B cell (primary cell): Measurements from ENCODE around the gene KAZN. TPM values are rescaled to one million over a fixed set of nuclear protein-coding genes. Genes with fewer than 3 reads are reported as not detected.

ENCODE experiments used
- ATAC-seq: fragments of 200-7000 bp; cut with Tn5 transposase; one replicate; pipeline ENCODE4 v1.10.0; 2021; ENCODE audit warnings: low read depth, mild to moderate bottlenecking, moderate number of reproducible peaks, moderate library complexity
- CTCF ChIA-PET: fragments of 350-600 bp; sonication (Branson Sonifier 250); formaldehyde crosslinking; loops from one replicate; lab custom pipeline; 2021; ENCODE audit warnings: antibody characterized with exemption, inconsistent platforms; lab: Charles Lee
- POLR2A ChIA-PET: fragments of 350-600 bp; sonication (Branson Sonifier 250); formaldehyde crosslinking; loops from one replicate; lab custom pipeline; 2021; ENCODE audit warnings: antibody characterized with exemption; lab: Charles Lee
- DNase-seq: peaks from one replicate; pipeline ENCODE4 v3.0.0; 2013
- H2AFZ ChIP-seq: 2 replicates; pipeline ENCODE4 v1.6.1; 2012; ENCODE audit warnings: mild to moderate bottlenecking, low read depth, low read length; ENCODE audit not compliant: insufficient read depth, poor library complexity, severe bottlenecking
- H3K27ac ChIP-seq, 2 donors: 1 replicate in 1 of 2; 2 replicates in 1 of 2; pipeline ENCODE4 v1.5.1; 2012 to 2013; ENCODE audit warnings: low read length in 2 of 2, mild to moderate bottlenecking in 2 of 2, moderate library complexity in 1 of 2
- H3K27me3 ChIP-seq, 4 experiments: fragments of 200-600 bp in 1 of 4; sonication (generic) in 1 of 4; replicated peaks in 1 of 4; 1 replicate in 2 of 4; 2 replicates in 2 of 4; pipeline versions ENCODE4 v1.6.1 to v1.7.0; 2013 to 2016; ENCODE audit warnings: low read length in 3 of 4, mild to moderate bottlenecking in 2 of 4, mixed read lengths in 1 of 4, moderate library complexity in 1 of 4; ENCODE audit not compliant: insufficient read depth in 4 of 4, control insufficient read depth in 3 of 4; ENCODE audit errors: control extremely low read depth in 1 of 4
- H3K36me3 ChIP-seq, 2 experiments: replicated peaks in 1 of 2; 1 replicate in 1 of 2; 2 replicates in 1 of 2; pipeline versions ENCODE4 v1.6.1 to v1.7.1; 2013; ENCODE audit warnings: low read length in 1 of 2; ENCODE audit not compliant: insufficient read depth in 2 of 2, control insufficient read depth in 1 of 2; ENCODE audit errors: control extremely low read depth in 1 of 2, extremely low read depth in 1 of 2
- H3K4me1 ChIP-seq, 2 donors: fragments of 200-600 bp in 1 of 2; sonication (generic) in 1 of 2; 1 replicate in 1 of 2; 2 replicates in 1 of 2; pipeline versions ENCODE4 v1.5.1 to v1.6.1; 2013 to 2017; ENCODE audit warnings: low read length in 2 of 2; ENCODE audit not compliant: control insufficient read depth in 2 of 2, insufficient read depth in 2 of 2
- H3K4me2 ChIP-seq: replicated peaks from 2 replicates; pipeline ENCODE3; 2012; ENCODE audit warnings: mild to moderate bottlenecking, low read depth, low read length; ENCODE audit not compliant: poor library complexity, severe bottlenecking
- H3K4me3 ChIP-seq, 5 experiments: fragments of 200-600 bp in 1 of 5; sonication (generic) in 1 of 5; 1 replicate in 3 of 5; 2 replicates in 2 of 5; pipeline versions ENCODE4 v1.5.1 to v1.7.0; 2011 to 2016; ENCODE audit warnings: low read length in 4 of 5, mild to moderate bottlenecking in 4 of 5, low read depth in 2 of 5, control low read depth in 1 of 5, moderate library complexity in 1 of 5; ENCODE audit not compliant: insufficient read depth in 1 of 5; ENCODE audit errors: control extremely low read depth in 1 of 5, extremely low read depth in 1 of 5
- H3K79me2 ChIP-seq: fragments of 200-600 bp; sonication (generic); one replicate; pipeline ENCODE4 v1.6.0; 2016; ENCODE audit warnings: low read length; ENCODE audit not compliant: control insufficient read depth, insufficient read depth
- H3K9ac ChIP-seq: fragments of 200-600 bp; sonication (generic); 2 replicates; pipeline ENCODE4 v1.6.1; 2017; ENCODE audit warnings: mild to moderate bottlenecking, low read length, moderate library complexity
- H3K9me3 ChIP-seq, 3 donors: one replicate each; pipeline versions ENCODE4 v1.6.1 to v1.7.1; 2013; ENCODE audit warnings: low read length in 2 of 3; ENCODE audit not compliant: control insufficient read depth in 2 of 3, insufficient read depth in 1 of 3; ENCODE audit errors: control extremely low read depth in 1 of 3
- H4K20me1 ChIP-seq: 2 replicates; pipeline ENCODE4 v1.6.0; 2012; ENCODE audit warnings: mild to moderate bottlenecking, low read length; ENCODE audit not compliant: insufficient read depth, control insufficient read depth, poor library complexity, severe bottlenecking
- H3K27ac Mint-ChIP-seq: one replicate; pipeline ENCODE4 v1.8.0; 2021; ENCODE audit warnings: mixed read lengths
- H3K27me3 Mint-ChIP-seq: one replicate; pipeline ENCODE4 v1.8.0; 2021; ENCODE audit warnings: mixed read lengths
- H3K4me1 Mint-ChIP-seq: one replicate; pipeline ENCODE4 v1.8.0; 2021; ENCODE audit warnings: mixed read lengths
- H3K4me3 Mint-ChIP-seq: one replicate; pipeline ENCODE4 v1.8.0; 2021; ENCODE audit warnings: mixed read lengths
- H3K9me3 Mint-ChIP-seq: one replicate; pipeline ENCODE4 v1.8.0; 2022; ENCODE audit warnings: mixed read lengths; ENCODE audit not compliant: insufficient read depth
- CTCF ChIP-seq: fragments of 200-600 bp; IDR thresholded peaks from one replicate; pipeline ENCODE4 v1.8.0; 2022; ENCODE audit warnings: antibody characterized with exemption, mild to moderate bottlenecking
- EZH2 ChIP-seq: IDR thresholded peaks from 2 replicates; pipeline ENCODE4 v1.6.1; 2012; ENCODE audit warnings: borderline replicate concordance, low read depth, mild to moderate bottlenecking, moderate library complexity, low read length; ENCODE audit not compliant: insufficient read depth, poor library complexity, severe bottlenecking
- WGBS: methylation state at CpG from one replicate; pipeline ENCODE4 v1.1.5; 2013; ENCODE audit warnings: missing lambda C conversion rate; ENCODE audit not compliant: insufficient coverage; 5-methylcytosine and 5-hydroxymethylcytosine counted together
- intact Hi-C: fragments of 100-400 bp; cut with micrococcal nuclease; formaldehyde crosslinking; loops from one replicate; pipeline ENCODE4 v1.10.0; 2022
- polyA plus RNA-seq: library from polyadenylated mRNA; depleted of rRNA; stranded (reverse); fragments of >200 nt; gene quantifications from 2 replicates; pipeline ENCODE4 v1.2.3, GENCODE V29; 2012
- total RNA-seq, 2 donors: library from RNA; stranded (reverse); fragments of 120-200 nt in 1 of 2; gene quantifications; 1 replicate in 1 of 2; 2 replicates in 1 of 2; pipeline versions ENCODE4 v1.2.3 to v1.2.4, GENCODE V29; 2013 to 2022

Gene KAZN
- total and polyA plus RNA-seq, 2 donors (not counting 1 experiment from before 2014, with no cell fraction given): 0.13 to 0.39 TPM

DNA sequence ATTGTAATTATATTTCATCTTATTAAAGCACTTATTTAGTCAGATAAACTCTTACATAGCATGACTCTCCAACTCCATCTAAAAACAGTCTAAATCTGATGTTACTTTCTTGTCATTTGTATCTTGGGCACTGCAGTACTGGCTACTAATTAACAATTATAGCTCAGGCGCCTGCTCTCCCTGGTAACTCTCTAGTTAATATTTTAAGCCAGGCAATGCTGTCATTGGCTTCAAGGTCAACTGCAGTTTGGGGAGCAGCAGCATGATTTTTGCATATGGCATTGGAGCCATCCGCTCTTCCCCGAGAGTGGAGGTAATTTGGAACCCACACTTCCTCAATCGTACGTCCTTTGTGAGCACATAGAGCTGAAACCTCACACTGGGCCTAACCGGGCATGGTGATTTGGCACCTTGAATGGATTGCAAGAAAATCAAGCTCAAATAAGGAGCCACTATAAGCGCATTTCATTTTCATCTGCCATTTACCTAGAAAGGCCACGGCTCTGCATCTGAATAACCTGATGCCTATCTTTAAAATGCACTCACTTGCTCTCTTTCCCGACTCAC is 187.7 kb downstream of the KAZN start:
- H3K27me3 Mint-ChIP-seq: no peaks in the 10 kb centered on the region
- no peak overlapping the region for H3K4me2 ChIP-seq
- ChIA-PET POLR2A (no interaction called here), CTCF (no interaction called here)
- H4K20me1 ChIP-seq: no peaks in the 10 kb centered on the region
- H3K27ac Mint-ChIP-seq: no peak overlapping the region
- H3K4me3 Mint-ChIP-seq: no peak overlapping the region
- no peaks in the 10 kb centered on the region for H3K36me3 ChIP-seq
- no peaks in the 10 kb centered on the region for H3K9me3 ChIP-seq
- H2AFZ ChIP-seq: no peak overlapping the region
- no peaks in the 10 kb centered on the region for H3K4me1 Mint-ChIP-seq
- H3K4me1 ChIP-seq: no peaks in the 10 kb centered on the region
- no peaks in the 10 kb centered on the region for H3K9me3 Mint-ChIP-seq
- ATAC-seq (no peak), DNase-seq (no peak)
- no peak for TF ChIP-seq CTCF
- TF ChIP-seq EZH2: no peak
- no peaks in the 10 kb centered on the region for H3K79me2 ChIP-seq
- H3K27me3 ChIP-seq: no peaks in the 10 kb centered on the region
- H3K27ac ChIP-seq: no peak overlapping the region
- H3K9ac ChIP-seq: no peak overlapping the region
- 83% methylated on average over 8 of the region's 9 CpGs for WGBS
- intact Hi-C loops: no loop called here
- no peak overlapping the region for H3K4me3 ChIP-seq

GRCh38 chr1:14786681-14787080 is 188.2 kb downstream of the KAZN start:
- CTCF ChIA-PET: no interaction called here
- no peaks in the 10 kb centered on the region for H3K9me3 ChIP-seq
- Mint-ChIP-seq H3K9me3 (no peaks in the 10 kb centered on the region), H3K27me3 (no peaks in the 10 kb centered on the region), H3K4me1 (no peaks in the 10 kb centered on the region), H3K27ac (no peak overlapping the region), H3K4me3 (no peak overlapping the region)
- H3K4me1 ChIP-seq: no peaks in the 10 kb centered on the region
- 75% methylated on average over 1 of the region's 1 CpG for WGBS
- H3K79me2 ChIP-seq: no peaks in the 10 kb centered on the region
- POLR2A ChIA-PET: no interaction called here
- TF ChIP-seq CTCF: no peak
- no peak for TF ChIP-seq EZH2
- no peak overlapping the region for H3K27ac ChIP-seq
- H3K4me2 ChIP-seq: no peak overlapping the region
- no peaks in the 10 kb centered on the region for H3K36me3 ChIP-seq
- no peaks in the 10 kb centered on the region for H3K27me3 ChIP-seq
- DNase-seq (no peak), ATAC-seq (no peak)
- H4K20me1 ChIP-seq: no peaks in the 10 kb centered on the region
- intact Hi-C loops: no loop called here
- H2AFZ ChIP-seq: no peak overlapping the region
- no peak overlapping the region for H3K4me3 ChIP-seq
- no peak overlapping the region for H3K9ac ChIP-seq
